Activated naive CD4-positive, alpha-beta T cell treated with anti-CD3 and anti-CD28 coated beads, Interleukin-2, amount 10 ng/mL, durations not matched to agents 5 hours and 36 hours (primary cell): ENCODE measurements around the gene DCAF8L1. TPM values are rescaled to one million over a fixed set of nuclear protein-coding genes. Genes with fewer than 3 reads are reported as not detected.

Experiments used
- total RNA-seq, 2 experiments: library from RNA; stranded (reverse); gene quantifications; one replicate each; pipeline ENCODE4 v1.2.3, GENCODE V29; 2021

DCAF8L1 gene
- total RNA-seq, result not detected

GRCh38 chrX:27981349-27981748 is at the start of gene DCAF8L1:
Gene DCAF8L1 (minus strand): TSS chrX:27981449. CDS start chrX:27981334, 115 bp downstream.

Other genes with a start within 250 kb of the DCAF8L1 start
- not detected for gene MAGEB10, start 173.5 kb downstream of the DCAF8L1 start, total RNA-seq